T47D (cell line): ENCODE measurements around the gene GNPDA2.

Experiments used
- DNase-seq, 2 experiments: peaks; one replicate each; pipeline versions ENCODE4 v3.0.0 to v3.0.0-alpha.2; 2011 to 2012; ENCODE audit warnings: low read depth in 1 of 2, low spot score in 1 of 2
- JUND ChIP-seq: IDR thresholded peaks from 2 replicates; pipeline ENCODE4 v1.6.1; 2012; ENCODE audit warnings: low read depth
- in situ Hi-C: cut with HindIII; loops from 2 replicates; pipeline ENCODE4 v1.10.0; 2016; ENCODE audit warnings: low sequenced_read_pairs, low pct_unique_long_range_greater_than_20kb

The GNPDA2 gene

GRCh38 chr4:44671636-44672035 lies 54.7 kb downstream of the GNPDA2 start:
- no peak for TF ChIP-seq JUND
- in situ Hi-C loops, result no loop called here
- no peak for DNase-seq

DNA sequence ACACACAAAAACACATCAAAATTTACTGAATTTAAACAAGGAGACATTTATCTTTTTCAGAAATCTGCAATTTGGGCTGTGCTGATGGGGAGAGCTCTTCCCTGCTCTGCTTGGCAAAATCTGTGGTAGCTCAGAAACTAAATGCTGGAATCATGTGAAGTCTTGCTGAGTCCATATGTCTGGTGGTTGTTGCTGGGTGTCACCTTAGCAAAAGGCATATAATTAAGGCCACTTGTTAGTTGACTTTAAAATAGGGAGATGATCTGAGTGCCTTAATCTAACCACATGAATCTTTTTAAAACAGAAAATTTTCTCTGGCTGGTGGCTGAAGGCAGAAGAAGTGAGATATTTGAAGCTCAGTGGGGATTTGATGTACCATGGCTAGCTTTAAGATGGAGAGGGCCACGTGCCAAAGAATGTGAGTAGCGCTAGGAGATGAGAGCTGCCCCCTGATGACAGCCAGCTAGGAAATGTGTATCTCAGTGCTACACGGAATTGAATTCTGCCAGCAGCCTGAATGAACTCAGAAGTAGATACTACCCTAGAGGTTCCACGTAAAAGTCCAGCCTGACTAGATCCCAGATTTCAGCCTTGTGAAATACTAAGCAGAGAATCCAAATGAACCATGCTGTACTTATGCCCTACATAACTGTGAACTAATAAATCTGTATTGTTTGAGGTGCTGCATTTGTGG lies 55.7 kb downstream of the GNPDA2 start:
- TF ChIP-seq JUND, result no peak
- in situ Hi-C loops, result no loop called here
- no peak for DNase-seq

GRCh38 chr4:44668526-44668925 lies 57.8 kb downstream of the GNPDA2 start:
- DNase-seq, result no peak
- TF ChIP-seq JUND, result no peak
- in situ Hi-C loops, result no loop called here

- no peak for TF ChIP-seq JUND
- in situ Hi-C loops, result no loop called here
- DNase-seq, result no peak
These were observed 62.7 kb downstream of the GNPDA2 start for GRCh38 chr4:44663539-44664263.

- in situ Hi-C loops, result no loop called here
- no peak for TF ChIP-seq JUND
- no peak for DNase-seq
These were observed 63.7 kb downstream of the GNPDA2 start for GRCh38 chr4:44662623-44663005.

- no peak for DNase-seq
- in situ Hi-C loops, result no loop called here
These were observed 64.3 kb downstream of the GNPDA2 start for GRCh38 chr4:44661940-44662622.

DNA sequence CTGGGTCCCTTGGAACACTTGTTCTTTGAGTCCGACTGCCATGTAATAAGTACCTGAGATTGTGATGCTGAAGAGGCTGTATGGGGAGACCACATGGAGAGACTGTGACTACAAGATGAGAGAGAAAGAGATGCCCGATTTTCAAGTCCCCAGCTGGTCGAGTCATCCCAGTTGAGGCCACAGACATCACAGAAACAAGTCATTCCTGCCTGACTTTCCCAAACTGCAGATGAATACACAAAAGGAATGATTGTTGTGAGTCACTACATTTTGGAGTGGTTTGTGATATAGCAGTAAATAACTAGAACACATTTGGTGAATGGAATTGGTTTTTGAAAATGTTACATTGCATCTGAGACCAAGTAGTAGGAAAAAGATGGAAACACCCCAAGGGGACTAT lies 66.0 kb downstream of the GNPDA2 start:
- DNase-seq, result no peak
- TF ChIP-seq JUND, result no peak
- in situ Hi-C loops, result no loop called here

More at GRCh38 chr4:44661940-44662622, 64.3 kb downstream of the GNPDA2 start:
- TF ChIP-seq JUND, result no peak

DNA sequence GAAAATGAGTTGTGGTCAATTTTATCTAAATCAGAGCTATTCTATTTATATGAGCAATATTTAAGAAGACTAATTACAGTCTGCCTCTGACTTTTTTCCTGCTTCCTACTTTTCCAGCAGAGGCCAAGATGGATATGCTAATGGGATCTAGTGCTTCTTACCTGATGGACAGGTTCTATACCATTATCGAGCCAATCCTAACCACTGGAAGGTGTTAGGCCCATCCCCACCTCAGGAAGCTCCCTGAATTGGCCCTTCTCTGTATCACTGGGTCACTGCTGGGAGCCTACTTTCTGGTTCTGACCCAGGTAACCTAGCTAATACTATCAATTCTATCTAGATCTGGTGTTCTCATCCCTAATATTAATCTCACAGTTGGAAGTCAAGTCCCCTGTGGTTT lies 74.4 kb downstream of the GNPDA2 start:
- in situ Hi-C loops, result no loop called here
- no peak for TF ChIP-seq JUND
- no peak for DNase-seq
